ES-I3 (cell line): ENCODE measurements around the gene NDUFS7.

Experiments
- H3K36me3 ChIP-seq: 2 replicates; pipeline ENCODE4 v1.6.1; 2013; ENCODE audit warnings: mild to moderate bottlenecking, low read length, control low read depth, moderate library complexity; ENCODE audit not compliant: insufficient read depth
- H3K4me1 ChIP-seq: 2 replicates; pipeline ENCODE4 v1.6.1; 2013; ENCODE audit warnings: mild to moderate bottlenecking, control low read depth, low read length; ENCODE audit not compliant: insufficient read depth
- H3K9ac ChIP-seq: 2 replicates; pipeline ENCODE4 v1.6.1; 2013; ENCODE audit warnings: low read depth, mild to moderate bottlenecking, low read length, moderate library complexity
- H3K9me3 ChIP-seq: 2 replicates; pipeline ENCODE4 v1.6.1; 2013; ENCODE audit warnings: mild to moderate bottlenecking, low read length, moderate library complexity; ENCODE audit not compliant: control insufficient read depth, insufficient read depth

The NDUFS7 gene

DNA sequence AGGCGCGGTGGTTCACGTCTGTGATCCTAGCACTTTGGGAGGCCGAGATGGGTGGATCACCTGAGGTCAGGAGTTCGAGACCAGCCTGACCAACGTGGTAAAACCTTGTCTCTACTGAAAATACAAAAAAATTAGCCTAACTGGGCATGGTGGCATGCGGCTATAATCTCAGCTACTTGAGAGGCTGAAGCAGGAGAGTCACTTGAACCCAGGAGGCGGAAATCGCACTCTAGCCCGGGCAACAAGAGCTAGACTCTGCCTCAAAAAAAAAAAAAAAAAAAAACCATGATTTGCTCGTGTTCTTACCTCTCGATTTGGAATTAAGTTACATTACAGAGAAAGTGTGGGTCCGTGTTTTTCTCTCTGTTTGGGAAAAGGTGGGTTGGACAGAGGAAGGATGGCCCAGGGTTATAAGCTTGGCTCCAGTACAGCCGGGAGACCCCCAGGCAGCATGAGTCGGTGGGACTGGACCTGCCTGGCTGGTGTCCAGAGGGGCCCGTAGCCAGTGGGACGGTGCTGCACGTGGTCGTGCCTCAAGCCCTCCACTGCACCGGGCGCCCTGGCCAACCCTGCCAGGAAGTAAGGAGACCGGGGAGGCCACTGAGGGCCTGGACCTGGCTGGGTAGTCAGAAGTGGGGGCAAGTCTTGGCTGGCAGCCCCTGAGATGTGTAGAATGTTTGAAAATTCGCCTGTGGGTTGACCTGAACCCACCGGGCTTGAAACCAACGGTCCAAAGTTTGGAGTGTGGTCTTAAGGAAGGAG is 58.2 kb downstream of the NDUFS7 start:
- Histone ChIP-seq H3K36me3 (peaks cover 13% of the 10 kb centered on the region), H3K4me1 (peaks cover 8% of the 10 kb centered on the region; the same call in 1 of the 2 replicates), H3K9me3 (no peaks in the 10 kb centered on the region), H3K9ac (no peak overlapping the region)
